SK-N-MC (cell line): ENCODE measurements around the gene TMEM37.

ENCODE experiments used
- EZH2 ChIP-seq: fragments of 200-600 bp; sonication (generic); IDR thresholded peaks from one replicate; pipeline ENCODE4 v1.6.1; 2017; ENCODE audit warnings: antibody characterized with exemption
- FOXP2 ChIP-seq: optimal IDR thresholded peaks from 2 replicates; pipeline ENCODE3; 2011; ENCODE audit warnings: mild to moderate bottlenecking, moderate library complexity; ENCODE audit not compliant: insufficient read depth; ENCODE audit errors: extremely low read length, control extremely low read depth
- POLR2AphosphoS5 ChIP-seq: IDR thresholded peaks from 2 replicates; pipeline ENCODE4 v1.6.1; 2012; ENCODE audit warnings: mild to moderate bottlenecking, low read depth, low read length, borderline replicate concordance

GRCh38 chr2:119435081-119435952 is 3.7 kb downstream of the TMEM37 start:
- TF ChIP-seq POLR2AphosphoS5 (no peak), EZH2 (no peak), FOXP2 (no peak)
